KMS-11 (cell line): ENCODE data around the gene PHLDB3.

Experiments
- H2AFZ ChIP-seq: fragments of 200-600 bp; sonication (generic); 2 replicates; pipeline ENCODE4 v1.6.1; 2016; ENCODE audit warnings: antibody characterized with exemption, mixed run types, low read depth
- H3K27ac ChIP-seq: fragments of 200-600 bp; sonication (generic); 2 replicates; pipeline ENCODE4 v1.6.1; 2016; ENCODE audit warnings: mild to moderate bottlenecking, mixed run types
- H3K27me3 ChIP-seq: fragments of 200-600 bp; sonication (generic); 2 replicates; pipeline ENCODE4 v1.6.1; 2017; ENCODE audit warnings: mild to moderate bottlenecking, low read depth, mixed run types, moderate library complexity; ENCODE audit not compliant: insufficient read depth
- H3K36me3 ChIP-seq: fragments of 200-600 bp; sonication (generic); 2 replicates; pipeline ENCODE4 v1.6.1; 2017; ENCODE audit warnings: mild to moderate bottlenecking, mixed run types; ENCODE audit not compliant: insufficient read depth
- H3K4me1 ChIP-seq: fragments of 200-600 bp; sonication (generic); 2 replicates; pipeline ENCODE4 v1.6.1; 2016; ENCODE audit warnings: mild to moderate bottlenecking, low read depth, mixed run types; ENCODE audit not compliant: poor library complexity, severe bottlenecking
- H3K4me2 ChIP-seq: fragments of 200-600 bp; sonication (generic); 2 replicates; pipeline ENCODE4 v1.7.0; 2016; ENCODE audit warnings: mild to moderate bottlenecking, mixed run types
- H3K4me3 ChIP-seq: fragments of 200-600 bp; sonication (generic); IDR thresholded peaks from 2 replicates; pipeline ENCODE4 v1.6.1; 2017; ENCODE audit warnings: low read depth, low read length, mixed read lengths; ENCODE audit not compliant: insufficient read depth
- H3K79me2 ChIP-seq: fragments of 200-600 bp; sonication (generic); 2 replicates; pipeline ENCODE4 v1.6.1; 2016; ENCODE audit warnings: low read depth, mixed run types; ENCODE audit not compliant: insufficient read depth
- H3K9ac ChIP-seq: fragments of 200-600 bp; sonication (generic); 2 replicates; pipeline ENCODE4 v1.6.1; 2016; ENCODE audit warnings: mild to moderate bottlenecking, mixed run types
- H4K20me1 ChIP-seq: fragments of 200-600 bp; sonication (generic); 2 replicates; pipeline ENCODE4 v1.6.1; 2016; ENCODE audit warnings: mild to moderate bottlenecking, mixed run types; ENCODE audit not compliant: insufficient read depth
- TF ChIP-seq, protein P1 (sequence below): fragments of 200-600 bp; sonication (generic); conservative IDR thresholded peaks from 2 replicates; pipeline ENCODE4 v1.6.1; 2017; ENCODE audit warnings: low read depth, mild to moderate bottlenecking, antibody characterized with exemption, low read length, moderate library complexity, mixed read lengths

Gene PHLDB3

DNA sequence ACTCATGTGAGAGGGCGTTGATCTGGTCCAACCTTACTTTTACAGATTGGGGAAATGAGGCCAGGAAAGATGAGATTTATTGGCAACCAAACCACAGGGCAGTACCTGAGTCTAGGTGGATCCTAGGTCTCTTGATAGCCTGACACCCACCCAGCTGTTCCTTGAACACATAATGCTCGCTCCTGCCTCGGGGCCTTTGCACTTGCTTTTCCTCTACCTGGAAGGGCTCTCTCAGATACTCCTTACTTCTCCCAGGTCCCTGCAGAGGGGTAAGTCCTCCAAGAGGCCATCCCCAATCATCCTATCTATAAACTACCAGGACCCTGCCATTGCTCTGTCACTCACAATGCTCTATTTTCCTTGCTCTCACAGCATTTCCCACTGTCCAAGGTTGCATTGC lies 35.8 kb upstream of the PHLDB3 start:
- H3K4me3 ChIP-seq = no peak overlapping the region
- no peaks in the 10 kb centered on the region for H3K36me3 ChIP-seq
- no peaks in the 10 kb centered on the region for H3K79me2 ChIP-seq
- no peaks in the 10 kb centered on the region for H3K27me3 ChIP-seq
- TF ChIP-seq, protein P1, sequence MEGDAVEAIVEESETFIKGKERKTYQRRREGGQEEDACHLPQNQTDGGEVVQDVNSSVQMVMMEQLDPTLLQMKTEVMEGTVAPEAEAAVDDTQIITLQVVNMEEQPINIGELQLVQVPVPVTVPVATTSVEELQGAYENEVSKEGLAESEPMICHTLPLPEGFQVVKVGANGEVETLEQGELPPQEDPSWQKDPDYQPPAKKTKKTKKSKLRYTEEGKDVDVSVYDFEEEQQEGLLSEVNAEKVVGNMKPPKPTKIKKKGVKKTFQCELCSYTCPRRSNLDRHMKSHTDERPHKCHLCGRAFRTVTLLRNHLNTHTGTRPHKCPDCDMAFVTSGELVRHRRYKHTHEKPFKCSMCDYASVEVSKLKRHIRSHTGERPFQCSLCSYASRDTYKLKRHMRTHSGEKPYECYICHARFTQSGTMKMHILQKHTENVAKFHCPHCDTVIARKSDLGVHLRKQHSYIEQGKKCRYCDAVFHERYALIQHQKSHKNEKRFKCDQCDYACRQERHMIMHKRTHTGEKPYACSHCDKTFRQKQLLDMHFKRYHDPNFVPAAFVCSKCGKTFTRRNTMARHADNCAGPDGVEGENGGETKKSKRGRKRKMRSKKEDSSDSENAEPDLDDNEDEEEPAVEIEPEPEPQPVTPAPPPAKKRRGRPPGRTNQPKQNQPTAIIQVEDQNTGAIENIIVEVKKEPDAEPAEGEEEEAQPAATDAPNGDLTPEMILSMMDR = no peak
- H3K4me1 ChIP-seq = no peaks in the 10 kb centered on the region
- no peaks in the 10 kb centered on the region for H4K20me1 ChIP-seq
- no peak overlapping the region for H3K27ac ChIP-seq
- H3K9ac ChIP-seq = no peak overlapping the region
- no peak overlapping the region for H2AFZ ChIP-seq
- H3K4me2 ChIP-seq = no peak overlapping the region

DNA sequence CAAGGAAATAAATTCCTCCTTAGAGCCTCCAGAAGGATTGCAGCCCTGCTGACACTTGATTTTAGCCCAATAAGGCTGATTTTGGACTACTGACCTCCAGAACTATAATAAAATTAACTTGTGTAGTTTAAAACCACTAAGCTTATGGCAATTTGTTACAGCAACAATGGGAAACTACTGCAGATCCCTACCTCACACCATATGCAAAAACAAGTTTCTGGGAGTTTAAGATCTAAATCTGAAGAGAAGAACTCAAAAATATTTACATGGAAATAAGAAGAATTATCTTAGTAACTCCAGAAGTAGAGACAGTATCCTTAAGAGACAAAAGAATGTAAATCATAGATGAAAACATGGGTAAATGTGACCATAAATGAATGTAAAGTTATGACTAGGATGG lies 34.4 kb upstream of the PHLDB3 start:
- Histone ChIP-seq H3K27ac (no peak overlapping the region), H3K4me3 (no peak overlapping the region), H3K9ac (no peak overlapping the region), H2AFZ (no peak overlapping the region), H4K20me1 (no peaks in the 10 kb centered on the region), H3K4me2 (no peak overlapping the region), H3K79me2 (no peaks in the 10 kb centered on the region), H3K36me3 (no peaks in the 10 kb centered on the region), H3K4me1 (peaks cover 5% of the 10 kb centered on the region), H3K27me3 (no peaks in the 10 kb centered on the region)
- TF ChIP-seq, protein P1 = no peak

DNA sequence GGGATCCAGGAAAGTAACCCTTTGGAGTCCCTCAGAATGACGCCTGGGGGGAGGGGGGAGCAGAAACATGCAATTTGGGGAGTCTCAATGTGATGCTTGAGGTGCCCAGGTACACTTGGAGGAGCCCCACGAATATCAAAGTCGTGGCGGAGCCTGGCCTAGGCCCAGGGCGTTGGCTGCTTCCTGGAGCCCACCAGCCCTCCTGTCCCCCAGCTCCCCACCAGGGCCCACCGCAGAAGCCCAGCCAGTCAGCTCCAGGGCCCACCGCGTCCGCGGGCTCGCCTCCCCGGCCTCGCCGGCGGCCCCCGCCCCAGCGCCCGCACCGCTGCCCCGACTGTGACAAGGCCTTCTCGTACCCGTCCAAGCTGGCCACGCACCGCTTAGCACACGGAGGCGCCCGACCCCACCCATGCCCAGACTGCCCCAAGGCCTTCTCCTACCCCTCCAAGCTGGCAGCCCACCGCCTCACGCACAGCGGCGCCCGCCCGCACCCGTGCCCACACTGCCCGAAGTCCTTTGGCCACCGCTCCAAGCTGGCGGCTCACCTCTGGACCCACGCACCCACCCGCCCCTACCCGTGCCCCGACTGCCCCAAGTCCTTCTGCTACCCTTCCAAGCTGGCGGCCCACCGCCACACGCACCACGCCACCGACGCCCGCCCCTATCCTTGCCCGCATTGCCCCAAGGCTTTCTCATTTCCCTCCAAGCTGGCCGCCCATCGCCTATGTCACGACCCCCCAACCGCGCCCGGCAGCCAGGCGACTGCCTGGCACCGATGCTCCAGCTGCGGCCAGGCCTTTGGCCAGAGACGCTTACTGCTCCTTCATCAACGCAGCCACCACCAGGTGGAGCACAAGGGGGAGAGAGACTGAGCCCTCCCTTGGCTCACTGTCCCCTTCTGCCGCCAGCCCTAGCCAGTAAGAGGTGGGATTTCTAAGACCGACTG lies 30.5 kb upstream of the PHLDB3 start:
- no peak overlapping the region for H3K27ac ChIP-seq
- peaks cover 19% of the 10 kb centered on the region for H3K4me1 ChIP-seq
- H2AFZ ChIP-seq = no peak overlapping the region
- no peaks in the 10 kb centered on the region for H3K27me3 ChIP-seq
- H3K79me2 ChIP-seq = no peaks in the 10 kb centered on the region
- no peak overlapping the region for H3K9ac ChIP-seq
- H3K4me3 ChIP-seq = no peak overlapping the region
- no peaks in the 10 kb centered on the region for H4K20me1 ChIP-seq
- H3K4me2 ChIP-seq = no peak overlapping the region
- TF ChIP-seq, protein P1 = no peak; the same call in 1 of the 2 replicates
- H3K36me3 ChIP-seq = no peaks in the 10 kb centered on the region

DNA sequence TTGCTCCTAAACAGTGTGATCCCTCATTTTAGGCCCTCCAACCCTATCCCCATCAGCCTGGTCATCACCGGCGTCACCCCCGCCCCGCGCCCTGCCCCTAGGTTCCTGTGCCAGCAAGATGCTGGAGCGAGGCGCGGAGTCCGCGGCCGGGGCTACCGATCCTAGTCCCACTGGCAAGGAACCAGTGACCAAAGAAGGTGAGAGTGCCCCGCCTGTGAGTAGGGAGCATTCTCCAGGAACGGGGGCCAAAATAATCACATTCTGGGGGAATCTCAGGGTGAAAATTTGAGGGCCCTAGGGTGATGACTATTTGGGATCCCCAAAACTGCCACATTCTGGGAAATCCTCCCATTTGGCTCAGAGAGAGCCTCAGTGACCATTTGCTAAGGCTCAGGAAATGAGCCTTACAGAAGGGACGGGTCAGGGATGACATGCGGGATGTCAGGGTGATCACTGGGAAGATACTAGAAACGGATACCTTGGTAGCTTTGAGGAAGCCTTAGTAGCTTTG lies 29.8 kb upstream of the PHLDB3 start:
- Histone ChIP-seq H2AFZ (no peak overlapping the region), H3K4me2 (peak overlapping the region; percentile 58; the same call in 1 of the 2 replicates), H3K9ac (no peak overlapping the region), H3K27me3 (no peaks in the 10 kb centered on the region), H3K79me2 (no peaks in the 10 kb centered on the region), H3K4me1 (peaks cover 19% of the 10 kb centered on the region), H3K27ac (no peak overlapping the region), H4K20me1 (no peaks in the 10 kb centered on the region), H3K36me3 (no peaks in the 10 kb centered on the region), H3K4me3 (no peak overlapping the region)
- TF ChIP-seq, protein P1 = no peak
